A549 (cell line): Measurements from ENCODE around the gene HSH2D.
"Not testable (repeated sequence)": the region's sequence is repeated elsewhere in the genome, so short reads cannot be mapped to it uniquely, and the experiment has no call there.

Experiments used
- HDAC2 ChIP-seq: fragments of 200-600 bp; sonication (generic); IDR thresholded peaks from 2 replicates; pipeline ENCODE4 v1.6.1; 2016
- HMGXB4 ChIP-seq: fragments of 250-450 bp; sonication (Bioruptor Pico); IDR thresholded peaks from 2 replicates; pipeline ENCODE4 v1.5.0; 2021; ENCODE audit warnings: mild to moderate bottlenecking, moderate library complexity, borderline replicate concordance
- JUNB ChIP-seq: fragments of >200 bp; sonication (Bioruptor Twin); formaldehyde crosslinking; IDR thresholded peaks from 2 replicates; pipeline ENCODE4 v1.6.1; 2016
- MAX ChIP-seq: IDR thresholded peaks from 2 replicates; pipeline ENCODE4 v1.6.1; 2012
- POLR2A ChIP-seq: IDR thresholded peaks from 2 replicates; pipeline ENCODE4 v1.6.1; 2012; ENCODE audit warnings: mild to moderate bottlenecking, low read length
- TP53 ChIP-seq: fragments of 250-450 bp; sonication (Bioruptor Pico); IDR thresholded peaks from 2 replicates; pipeline ENCODE4 v1.5.0; 2021; ENCODE audit warnings: mild to moderate bottlenecking, moderate library complexity

GRCh38 chr19:16178866-16179265 lies 35.4 kb downstream of the HSH2D start:
- not testable (repeated sequence) for TF ChIP-seq HDAC2; TP53 (CRISPR knock-in tag); POLR2A; HMGXB4; MAX; JUNB
